Measurements from ENCODE around the gene TWF1.

Gene TWF1

GRCh38 chr12:43826681-43827080 lies 20.6 kb upstream of the TWF1 start:
- no peak overlapping the region for H3K4me3 ChIP-seq (replicated peaks; ENCODE audit: low read depth, low read length)
- DNase-seq (ENCODE audit: extremely low read depth, low read depth): no peak
- TF ChIP-seq, protein P1, sequence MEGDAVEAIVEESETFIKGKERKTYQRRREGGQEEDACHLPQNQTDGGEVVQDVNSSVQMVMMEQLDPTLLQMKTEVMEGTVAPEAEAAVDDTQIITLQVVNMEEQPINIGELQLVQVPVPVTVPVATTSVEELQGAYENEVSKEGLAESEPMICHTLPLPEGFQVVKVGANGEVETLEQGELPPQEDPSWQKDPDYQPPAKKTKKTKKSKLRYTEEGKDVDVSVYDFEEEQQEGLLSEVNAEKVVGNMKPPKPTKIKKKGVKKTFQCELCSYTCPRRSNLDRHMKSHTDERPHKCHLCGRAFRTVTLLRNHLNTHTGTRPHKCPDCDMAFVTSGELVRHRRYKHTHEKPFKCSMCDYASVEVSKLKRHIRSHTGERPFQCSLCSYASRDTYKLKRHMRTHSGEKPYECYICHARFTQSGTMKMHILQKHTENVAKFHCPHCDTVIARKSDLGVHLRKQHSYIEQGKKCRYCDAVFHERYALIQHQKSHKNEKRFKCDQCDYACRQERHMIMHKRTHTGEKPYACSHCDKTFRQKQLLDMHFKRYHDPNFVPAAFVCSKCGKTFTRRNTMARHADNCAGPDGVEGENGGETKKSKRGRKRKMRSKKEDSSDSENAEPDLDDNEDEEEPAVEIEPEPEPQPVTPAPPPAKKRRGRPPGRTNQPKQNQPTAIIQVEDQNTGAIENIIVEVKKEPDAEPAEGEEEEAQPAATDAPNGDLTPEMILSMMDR (IDR thresholded peaks at IDR 0.05; ENCODE audit: low read depth, low read length, missing control alignments): no peak

DNA sequence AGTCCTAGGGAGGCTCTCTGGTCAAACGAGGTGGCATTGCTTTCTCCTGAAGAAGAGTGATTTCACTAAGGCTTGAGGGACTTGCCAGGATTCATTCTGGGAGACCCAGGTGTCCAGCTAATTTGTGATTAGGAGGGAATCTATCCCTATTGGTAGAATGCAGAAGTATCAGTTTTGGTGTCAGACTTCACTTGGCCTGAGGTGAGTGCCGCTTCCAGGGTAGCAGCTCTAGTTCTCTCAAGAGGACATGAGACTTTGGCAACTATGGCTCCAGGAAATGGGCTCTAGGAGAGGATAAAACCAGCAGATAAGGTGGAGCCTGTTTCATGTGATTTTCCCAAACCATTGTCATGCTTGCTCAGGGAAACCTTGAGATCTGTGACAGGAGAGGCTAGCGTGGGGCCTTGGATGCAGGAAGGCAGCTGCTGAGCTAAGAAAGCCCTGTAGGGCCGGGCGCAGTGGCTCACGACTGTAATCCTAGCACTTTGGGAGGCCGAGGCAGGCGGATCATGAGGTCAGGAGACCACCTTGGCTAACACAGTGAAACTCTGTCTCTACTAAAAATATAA lies 18.2 kb upstream of the TWF1 start:
- H3K4me3 ChIP-seq (replicated peaks; ENCODE audit: low read depth, low read length): no peak overlapping the region
- DNase-seq (ENCODE audit: extremely low read depth, low read depth): no peak
- TF ChIP-seq, protein P1 (IDR thresholded peaks at IDR 0.05; ENCODE audit: low read depth, low read length, missing control alignments): no peak

DNA sequence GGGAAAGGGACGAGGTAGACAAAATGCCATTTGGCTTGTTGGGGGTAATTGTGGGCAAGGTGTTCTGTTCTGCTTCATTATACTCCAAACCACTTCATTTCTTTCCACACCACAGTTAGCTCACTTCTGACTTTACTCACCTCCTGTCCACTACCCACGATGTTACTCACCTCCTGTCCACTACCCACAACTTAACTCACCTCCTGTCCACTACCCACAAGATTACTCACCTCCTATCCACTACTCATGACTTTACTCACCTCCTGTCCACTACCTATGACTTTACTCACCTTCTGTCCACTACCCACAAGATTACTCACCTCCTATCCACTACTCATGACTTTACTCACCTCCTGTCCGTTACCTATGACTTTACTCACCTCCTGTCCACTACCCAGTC lies 10.1 kb upstream of the TWF1 start:
- TF ChIP-seq, protein P1 (IDR thresholded peaks at IDR 0.05; ENCODE audit: low read depth, low read length, missing control alignments): no peak
- no peak overlapping the region for H3K4me3 ChIP-seq (replicated peaks; ENCODE audit: low read depth, low read length)
- no peak for DNase-seq (ENCODE audit: extremely low read depth, low read depth)

- no peak for DNase-seq (ENCODE audit: extremely low read depth, low read depth)
- no peak overlapping the region for H3K4me3 ChIP-seq (replicated peaks; ENCODE audit: low read depth, low read length)
- TF ChIP-seq, protein P1 (IDR thresholded peaks at IDR 0.05; ENCODE audit: low read depth, low read length, missing control alignments): no peak
Measured at GRCh38 chr12:43815416-43815815, 9.3 kb upstream of the TWF1 start.

- H3K4me3 ChIP-seq (replicated peaks; ENCODE audit: low read depth, low read length): no peak overlapping the region
- DNase-seq (ENCODE audit: extremely low read depth, low read depth): no peak
- TF ChIP-seq, protein P1 (IDR thresholded peaks at IDR 0.05; ENCODE audit: low read depth, low read length, missing control alignments): no peak
Measured at GRCh38 chr12:43812926-43813325, 6.8 kb upstream of the TWF1 start.

DNA sequence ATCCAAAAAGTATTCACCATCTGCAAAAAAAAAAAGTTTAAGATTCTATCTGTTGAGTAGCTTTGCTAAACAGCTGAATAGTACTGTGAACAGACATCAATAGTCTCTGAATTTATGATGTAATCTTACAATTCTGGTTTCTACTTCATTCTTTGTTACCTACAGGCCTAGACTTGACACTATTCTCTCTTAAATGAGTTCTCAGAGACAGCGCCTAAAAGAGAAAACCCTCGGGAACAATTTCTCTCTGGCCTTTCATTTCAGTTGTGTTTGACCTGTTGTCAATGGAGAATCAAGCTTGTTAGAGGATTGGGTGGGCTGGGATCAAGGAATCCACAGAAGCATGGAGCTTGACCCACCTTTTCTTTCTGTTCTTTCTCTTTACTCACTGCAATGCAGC lies 5.9 kb upstream of the TWF1 start:
- TF ChIP-seq, protein P1 (IDR thresholded peaks at IDR 0.05; ENCODE audit: low read depth, low read length, missing control alignments): no peak
- no peak overlapping the region for H3K4me3 ChIP-seq (replicated peaks; ENCODE audit: low read depth, low read length)
- DNase-seq (ENCODE audit: extremely low read depth, low read depth): no peak

GRCh38 chr12:43807386-43807785 lies 1.3 kb upstream of the TWF1 start:
- no peak overlapping the region for H3K4me3 ChIP-seq (replicated peaks; ENCODE audit: low read depth, low read length)
- TF ChIP-seq, protein P1 (IDR thresholded peaks at IDR 0.05; ENCODE audit: low read depth, low read length, missing control alignments): no peak

More at GRCh38 chr12:43807386-43807785, 1.3 kb upstream of the TWF1 start:
- no peak for DNase-seq (ENCODE audit: extremely low read depth, low read depth)
